Sigmoid colon (tissue), 3 donors: ENCODE results near the gene UBASH3B.

Experiments
- POLR2A ChIP-seq, 2 donors: fragments of 450-650 bp; IDR thresholded peaks; one replicate each; pipeline ENCODE4 v1.6.1; 2016; ENCODE audit warnings: antibody characterized with exemption in 2 of 2, mild to moderate bottlenecking in 2 of 2, moderate library complexity in 2 of 2
- TF ChIP-seq, protein P1 (sequence below), 4 experiments: fragments of 450-650 bp in 3 of 4; fragments of 200-600 bp in 1 of 4; IDR thresholded peaks; one replicate each; pipeline ENCODE4 v1.5.1; 2016 to 2019; ENCODE audit warnings: antibody characterized with exemption in 4 of 4, mild to moderate bottlenecking in 3 of 4, moderate library complexity in 2 of 4

DNA sequence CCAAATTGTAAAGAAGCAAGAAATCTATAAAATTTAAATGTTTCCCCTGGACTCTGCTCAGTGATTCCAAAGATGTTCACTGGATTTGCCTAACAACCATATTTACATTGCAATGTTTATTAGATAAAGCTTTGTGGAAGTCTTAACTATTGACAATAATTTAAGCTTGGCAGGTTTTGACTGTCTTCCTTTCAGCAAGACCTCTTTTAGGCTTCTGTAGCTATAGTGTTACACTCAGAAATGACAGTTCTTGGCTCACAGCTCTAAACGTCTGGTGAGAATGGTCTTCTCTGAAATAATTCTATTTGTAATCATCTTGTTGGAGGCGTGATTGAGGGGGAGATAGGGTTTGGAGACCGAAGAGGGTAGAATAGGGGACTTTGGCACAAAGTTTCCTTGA is 138.0 kb downstream of the UBASH3B start:
- TF ChIP-seq, protein P1, sequence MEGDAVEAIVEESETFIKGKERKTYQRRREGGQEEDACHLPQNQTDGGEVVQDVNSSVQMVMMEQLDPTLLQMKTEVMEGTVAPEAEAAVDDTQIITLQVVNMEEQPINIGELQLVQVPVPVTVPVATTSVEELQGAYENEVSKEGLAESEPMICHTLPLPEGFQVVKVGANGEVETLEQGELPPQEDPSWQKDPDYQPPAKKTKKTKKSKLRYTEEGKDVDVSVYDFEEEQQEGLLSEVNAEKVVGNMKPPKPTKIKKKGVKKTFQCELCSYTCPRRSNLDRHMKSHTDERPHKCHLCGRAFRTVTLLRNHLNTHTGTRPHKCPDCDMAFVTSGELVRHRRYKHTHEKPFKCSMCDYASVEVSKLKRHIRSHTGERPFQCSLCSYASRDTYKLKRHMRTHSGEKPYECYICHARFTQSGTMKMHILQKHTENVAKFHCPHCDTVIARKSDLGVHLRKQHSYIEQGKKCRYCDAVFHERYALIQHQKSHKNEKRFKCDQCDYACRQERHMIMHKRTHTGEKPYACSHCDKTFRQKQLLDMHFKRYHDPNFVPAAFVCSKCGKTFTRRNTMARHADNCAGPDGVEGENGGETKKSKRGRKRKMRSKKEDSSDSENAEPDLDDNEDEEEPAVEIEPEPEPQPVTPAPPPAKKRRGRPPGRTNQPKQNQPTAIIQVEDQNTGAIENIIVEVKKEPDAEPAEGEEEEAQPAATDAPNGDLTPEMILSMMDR (IDR thresholded peaks at IDR 0.05), result no peak
- TF ChIP-seq POLR2A (IDR thresholded peaks at IDR 0.05), result no peak
